ENCODE measurements around the gene ASTN1. TPM values are rescaled to one million over a fixed set of nuclear protein-coding genes. Genes with fewer than 3 reads are reported as not detected.

The ASTN1 gene
- 0.07 TPM in 1 of 2 replicates, not detected in the other for total RNA-seq (2014; rRNA removed; shearing (Covaris generic))

GRCh38 chr1:177164380-177165068, at the start of gene ASTN1:
TSS of gene ASTN1 (minus strand) at chr1:177164712. CDS start at chr1:177164676, 36 bp downstream.
- no peak for DNase-seq (ENCODE audit: low spot score)

- DNase-seq (ENCODE audit: low spot score), result no peak
These were observed 46.7 kb upstream of the ASTN1 start for GRCh38 chr1:177211231-177211630.

- DNase-seq (ENCODE audit: low spot score), result no peak
These were observed 45.6 kb upstream of the ASTN1 start for GRCh38 chr1:177210071-177210470.

- DNase-seq (ENCODE audit: low spot score), result peak; percentile 89
These were observed 44.8 kb upstream of the ASTN1 start for GRCh38 chr1:177209357-177209756.

- DNase-seq (ENCODE audit: low spot score), result no peak
These were observed 44.4 kb upstream of the ASTN1 start for GRCh38 chr1:177208920-177209319.

GRCh38 chr1:177206831-177207355, 42.4 kb upstream of the ASTN1 start:
- no peak for DNase-seq (ENCODE audit: low spot score)

- DNase-seq (ENCODE audit: low spot score), result no peak
These were observed 35.8 kb upstream of the ASTN1 start for GRCh38 chr1:177200290-177200689.

- DNase-seq (ENCODE audit: low spot score), result no peak
These were observed 33.7 kb upstream of the ASTN1 start for GRCh38 chr1:177198243-177198642.

GRCh38 chr1:177190308-177190970, 25.9 kb upstream of the ASTN1 start:
- no peak for DNase-seq (ENCODE audit: low spot score)

GRCh38 chr1:177186639-177187038, 22.1 kb upstream of the ASTN1 start:
- no peak for DNase-seq (ENCODE audit: low spot score)

GRCh38 chr1:177185209-177185608, 20.7 kb upstream of the ASTN1 start:
- no peak for DNase-seq (ENCODE audit: low spot score)

GRCh38 chr1:177183836-177184235, 19.3 kb upstream of the ASTN1 start:
- no peak for DNase-seq (ENCODE audit: low spot score)

- peak; percentile 44 for DNase-seq (ENCODE audit: low spot score)
These were observed 17.2 kb upstream of the ASTN1 start for GRCh38 chr1:177181631-177182291.

- no peak for DNase-seq (ENCODE audit: low spot score)
These were observed 16.7 kb upstream of the ASTN1 start for GRCh38 chr1:177181280-177181630.

- no peak for DNase-seq (ENCODE audit: low spot score)
These were observed 10.6 kb upstream of the ASTN1 start for GRCh38 chr1:177174921-177175634.

GRCh38 chr1:177173976-177174375, 9.5 kb upstream of the ASTN1 start:
- DNase-seq (ENCODE audit: low spot score), result no peak

- no peak for DNase-seq (ENCODE audit: low spot score)
These were observed 8.4 kb upstream of the ASTN1 start for GRCh38 chr1:177172866-177173265.

GRCh38 chr1:177172272-177172671, 7.8 kb upstream of the ASTN1 start:
- DNase-seq (ENCODE audit: low spot score), result no peak

- DNase-seq (ENCODE audit: low spot score), result no peak
These were observed 7.1 kb upstream of the ASTN1 start for GRCh38 chr1:177171536-177172123.

- DNase-seq (ENCODE audit: low spot score), result no peak
These were observed 6.4 kb upstream of the ASTN1 start, which contains the start of gene BRINP2 for GRCh38 chr1:177170756-177171535. TSS of gene BRINP2 (plus strand) at chr1:177170958. CDS start at chr1:177229877, 58,919 bp downstream.

GRCh38 chr1:177165069-177165439, 542 bp upstream of the ASTN1 start:
- DNase-seq (ENCODE audit: low spot score), result no peak

All from A172 (cell line).